NB4 (cell line): ENCODE measurements around the gene PAX8.

Source experiments
- DNase-seq: peaks from one replicate; pipeline ENCODE4 v3.0.0; 2010; ENCODE audit warnings: low read depth
- H3K4me3 ChIP-seq: one replicate; pipeline ENCODE4 v1.5.1; 2011; ENCODE audit warnings: mild to moderate bottlenecking, low read depth, low read length, moderate library complexity
- CTCF ChIP-seq: IDR thresholded peaks from one replicate; pipeline ENCODE4 v1.5.1; 2012; ENCODE audit warnings: low read depth, low read length
- MAX ChIP-seq: IDR thresholded peaks from 2 replicates; pipeline ENCODE4 v1.6.1; 2011; ENCODE audit warnings: low read depth, low read length
- MYC ChIP-seq: IDR thresholded peaks from 2 replicates; pipeline ENCODE4 v1.6.1; 2011; ENCODE audit warnings: low read depth, low read length
- POLR2A ChIP-seq: IDR thresholded peaks from 2 replicates; pipeline ENCODE4 v1.6.1; 2011; ENCODE audit warnings: mild to moderate bottlenecking; ENCODE audit not compliant: insufficient read length; ENCODE audit errors: extremely low read depth

Gene PAX8

GRCh38 chr2:113225263-113226259 lies 53.2 kb downstream of the PAX8 start:
- no peak overlapping the region for H3K4me3 ChIP-seq
- TF ChIP-seq CTCF (no peak), MAX (no peak), POLR2A (no peak), MYC (no peak)
- no peak for DNase-seq

- TF ChIP-seq MAX, result no peak
- TF ChIP-seq MYC, result no peak
- TF ChIP-seq POLR2A, result no peak
- no peak for TF ChIP-seq CTCF
- H3K4me3 ChIP-seq, result no peak overlapping the region
- DNase-seq, result no peak
These were observed 54.0 kb downstream of the PAX8 start for GRCh38 chr2:113224647-113225236.

- H3K4me3 ChIP-seq, result no peak overlapping the region
- no peak for TF ChIP-seq POLR2A
- no peak for TF ChIP-seq MAX
- no peak for TF ChIP-seq CTCF
- TF ChIP-seq MYC, result no peak
- DNase-seq, result no peak
These were observed 54.9 kb downstream of the PAX8 start for GRCh38 chr2:113223813-113224212.

GRCh38 chr2:113221846-113222245 lies 56.9 kb downstream of the PAX8 start:
- TF ChIP-seq POLR2A (no peak), MYC (no peak), MAX (no peak), CTCF (no peak)
- H3K4me3 ChIP-seq, result no peak overlapping the region
- DNase-seq, result no peak

GRCh38 chr2:113220970-113221708 lies 57.6 kb downstream of the PAX8 start:
- no peak for DNase-seq
- TF ChIP-seq POLR2A, result no peak
- TF ChIP-seq CTCF, result no peak
- no peak for TF ChIP-seq MAX
- no peak for TF ChIP-seq MYC
- no peak overlapping the region for H3K4me3 ChIP-seq
